PC-9 (cell line): ENCODE data around the gene CCR6. TPM values are rescaled to one million over a fixed set of nuclear protein-coding genes. Genes with fewer than 3 reads are reported as not detected.

Source experiments
- BruUV-seq: library from RNA; stranded (reverse); fragments of 400-500 nt; replicated peaks from 2 replicates; lab custom pipeline; 2021; lab: Mats Ljungman, UMichigan
- CTCF ChIA-PET: fragments of 300-600 bp; sonication (Branson Sonifier 250); formaldehyde crosslinking; loops from one replicate; lab custom pipeline; 2022; ENCODE audit warnings: antibody characterized with exemption; lab: Charles Lee
- POLR2A ChIA-PET: fragments of 300-600 bp; sonication (Branson Sonifier 250); formaldehyde crosslinking; loops from one replicate; lab custom pipeline; 2022; ENCODE audit warnings: antibody characterized with exemption; ENCODE audit not compliant: unreplicated experiment; lab: Charles Lee
- DNase-seq, 2 experiments: peaks; one replicate each; pipeline versions ENCODE4 v3.0.0 to v3.0.0-alpha.2; 2015 to 2022; ENCODE audit warnings: mixed read lengths in 1 of 2
- H2AFZ ChIP-seq: fragments of 200-600 bp; sonication (generic); 2 replicates; pipeline ENCODE4 v1.8.1; 2017; ENCODE audit warnings: antibody characterized with exemption
- H3F3A ChIP-seq: fragments of 200-600 bp; sonication (generic); 2 replicates; pipeline ENCODE4 v1.8.1; 2017; ENCODE audit warnings: antibody characterized with exemption, mild to moderate bottlenecking, low read depth; ENCODE audit not compliant: insufficient read depth
- H3K27ac ChIP-seq: fragments of 200-600 bp; sonication (generic); 2 replicates; pipeline ENCODE4 v1.6.1; 2016; ENCODE audit warnings: mixed run types
- H3K27me3 ChIP-seq: fragments of 200-600 bp; sonication (generic); 2 replicates; pipeline ENCODE4 v1.6.1; 2016; ENCODE audit warnings: low read depth, mixed run types; ENCODE audit not compliant: insufficient read depth
- H3K36me3 ChIP-seq: fragments of 200-600 bp; sonication (generic); 2 replicates; pipeline ENCODE4 v1.6.1; 2016; ENCODE audit warnings: low read depth, mixed run types
- H3K4me1 ChIP-seq: fragments of 200-600 bp; sonication (generic); replicated peaks from 2 replicates; pipeline ENCODE4 v1.6.1; 2016; ENCODE audit warnings: mixed run types; ENCODE audit not compliant: insufficient read depth
- H3K4me2 ChIP-seq: fragments of 200-600 bp; sonication (generic); 2 replicates; pipeline ENCODE4 v1.6.1; 2017; ENCODE audit warnings: mixed run types
- H3K4me3 ChIP-seq: fragments of 200-600 bp; sonication (generic); 2 replicates; pipeline ENCODE4 v1.6.1; 2016; ENCODE audit warnings: mixed run types
- H3K79me2 ChIP-seq: fragments of 200-600 bp; sonication (generic); 2 replicates; pipeline ENCODE4 v1.6.1; 2017; ENCODE audit warnings: low read depth, mixed run types
- H3K9me2 ChIP-seq: fragments of 200-600 bp; sonication (generic); 2 replicates; pipeline ENCODE4 v1.8.1; 2017; ENCODE audit warnings: mild to moderate bottlenecking; ENCODE audit not compliant: insufficient read depth
- H3K9me3 ChIP-seq: fragments of 200-600 bp; sonication (generic); 2 replicates; pipeline ENCODE4 v1.8.1; 2016; ENCODE audit warnings: low read depth; ENCODE audit not compliant: insufficient read depth
- H4K20me1 ChIP-seq: fragments of 200-600 bp; sonication (generic); 2 replicates; pipeline ENCODE4 v1.8.1; 2017; ENCODE audit not compliant: insufficient read depth
- CTCF ChIP-seq: fragments of 200-600 bp; sonication (generic); conservative IDR thresholded peaks from 2 replicates; pipeline ENCODE4 v1.6.1; 2017; ENCODE audit warnings: mixed run types, antibody characterized with exemption, mild to moderate bottlenecking, moderate library complexity
- EZH2 ChIP-seq: fragments of 200-600 bp; sonication (generic); IDR thresholded peaks from 2 replicates; pipeline ENCODE4 v1.8.0; 2017; ENCODE audit warnings: antibody characterized with exemption, low read depth
- intact Hi-C: fragments of 100-400 bp; cut with micrococcal nuclease; formaldehyde crosslinking; loops from one replicate; pipeline ENCODE4 v1.10.0; 2022; ENCODE audit not compliant: unreplicated experiment
- total RNA-seq: library from RNA; stranded (reverse); gene quantifications from 2 replicates; pipeline ENCODE4 v1.2.3, GENCODE V29; 2021

The CCR6 gene
- total RNA-seq, 1 experiment from 2014 or later, result not detected

GRCh38 chr6:167152862-167153261 lies 30.0 kb downstream of the CCR6 start:
- no peak for TF ChIP-seq EZH2
- no peak for TF ChIP-seq CTCF
- Histone ChIP-seq H3K27me3 (peaks cover 99% of the 10 kb centered on the region), H2AFZ (no peak overlapping the region), H4K20me1 (no peaks in the 10 kb centered on the region), H3K4me3 (no peak overlapping the region), H3K4me1 (no peaks in the 10 kb centered on the region), H3K9me3 (no peaks in the 10 kb centered on the region), H3F3A (no peaks in the 10 kb centered on the region), H3K4me2 (no peak overlapping the region), H3K27ac (no peak overlapping the region), H3K79me2 (no peaks in the 10 kb centered on the region), H3K9me2 (no peaks in the 10 kb centered on the region), H3K36me3 (no peaks in the 10 kb centered on the region)
- CTCF ChIA-PET, result no interaction called here
- no peak for DNase-seq
- intact Hi-C loops, result no loop called here
- POLR2A ChIA-PET, result no interaction called here
- no TSS peak for BruUV-seq

- Histone ChIP-seq H3K79me2 (no peaks in the 10 kb centered on the region), H4K20me1 (no peaks in the 10 kb centered on the region), H3K9me3 (no peaks in the 10 kb centered on the region), H3K27ac (no peak overlapping the region), H3K9me2 (no peaks in the 10 kb centered on the region), H2AFZ (no peak overlapping the region), H3K27me3 (peaks cover 99% of the 10 kb centered on the region), H3K36me3 (no peaks in the 10 kb centered on the region), H3F3A (no peaks in the 10 kb centered on the region), H3K4me1 (no peaks in the 10 kb centered on the region), H3K4me2 (no peak overlapping the region), H3K4me3 (no peak overlapping the region)
- intact Hi-C loops, result no loop called here
- TF ChIP-seq CTCF (no peak), EZH2 (no peak)
- CTCF ChIA-PET, result no interaction called here
- no peak for DNase-seq
- POLR2A ChIA-PET, result no interaction called here
- BruUV-seq, result no TSS peak
Measured at GRCh38 chr6:167153521-167153959, 30.6 kb downstream of the CCR6 start.

- Histone ChIP-seq H4K20me1 (no peaks in the 10 kb centered on the region), H3K36me3 (no peaks in the 10 kb centered on the region), H3K9me2 (no peaks in the 10 kb centered on the region), H3F3A (no peaks in the 10 kb centered on the region), H3K27ac (no peak overlapping the region), H2AFZ (no peak overlapping the region), H3K79me2 (no peaks in the 10 kb centered on the region), H3K27me3 (peaks cover 99% of the 10 kb centered on the region), H3K9me3 (no peaks in the 10 kb centered on the region), H3K4me2 (no peak overlapping the region), H3K4me3 (no peak overlapping the region), H3K4me1 (no peaks in the 10 kb centered on the region)
- DNase-seq, result no peak
- CTCF ChIA-PET, result no interaction called here
- no peak for TF ChIP-seq CTCF
- TF ChIP-seq EZH2, result no peak
- intact Hi-C loops, result no loop called here
- POLR2A ChIA-PET, result no interaction called here
- BruUV-seq, result no TSS peak
Measured at GRCh38 chr6:167154291-167154690, 31.4 kb downstream of the CCR6 start.
